Measurements from ENCODE around the gene ADIPOR1. TPM values are rescaled to one million over a fixed set of nuclear protein-coding genes. Genes with fewer than 3 reads are reported as not detected.

ADIPOR1 gene
- total RNA-seq, 4 donors from 2014 or later, result 124 to 190 (median 169) TPM

DNA sequence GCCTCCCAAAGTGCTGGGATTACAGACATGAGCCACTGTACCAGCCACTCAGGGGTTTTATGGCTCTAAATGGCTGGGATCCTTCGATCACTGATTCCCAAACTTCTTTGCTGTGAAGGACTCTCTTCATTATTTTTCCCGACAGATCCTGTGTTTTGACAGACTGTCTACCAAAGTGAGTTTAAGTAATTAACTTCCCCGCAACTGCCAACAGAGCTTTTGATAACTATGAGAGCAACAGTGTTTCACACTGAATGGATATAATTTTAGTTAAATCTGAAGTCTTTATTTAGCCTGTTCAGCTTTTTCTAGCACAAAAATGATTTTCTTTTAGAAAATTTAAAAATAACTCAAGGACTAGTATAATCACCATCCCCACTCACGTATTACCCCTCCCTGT, 56.6 kb downstream of the ADIPOR1 start:
- Histone ChIP-seq H3K27me3 (no peaks in the 10 kb centered on the region), H3K4me3 (no peak overlapping the region), H3K36me3 (peaks cover 69% of the 10 kb centered on the region), H3K9me3 (no peaks in the 10 kb centered on the region), H3K4me1 (no peaks in the 10 kb centered on the region), H3K27ac (no peak overlapping the region)
- TF ChIP-seq, protein P1, sequence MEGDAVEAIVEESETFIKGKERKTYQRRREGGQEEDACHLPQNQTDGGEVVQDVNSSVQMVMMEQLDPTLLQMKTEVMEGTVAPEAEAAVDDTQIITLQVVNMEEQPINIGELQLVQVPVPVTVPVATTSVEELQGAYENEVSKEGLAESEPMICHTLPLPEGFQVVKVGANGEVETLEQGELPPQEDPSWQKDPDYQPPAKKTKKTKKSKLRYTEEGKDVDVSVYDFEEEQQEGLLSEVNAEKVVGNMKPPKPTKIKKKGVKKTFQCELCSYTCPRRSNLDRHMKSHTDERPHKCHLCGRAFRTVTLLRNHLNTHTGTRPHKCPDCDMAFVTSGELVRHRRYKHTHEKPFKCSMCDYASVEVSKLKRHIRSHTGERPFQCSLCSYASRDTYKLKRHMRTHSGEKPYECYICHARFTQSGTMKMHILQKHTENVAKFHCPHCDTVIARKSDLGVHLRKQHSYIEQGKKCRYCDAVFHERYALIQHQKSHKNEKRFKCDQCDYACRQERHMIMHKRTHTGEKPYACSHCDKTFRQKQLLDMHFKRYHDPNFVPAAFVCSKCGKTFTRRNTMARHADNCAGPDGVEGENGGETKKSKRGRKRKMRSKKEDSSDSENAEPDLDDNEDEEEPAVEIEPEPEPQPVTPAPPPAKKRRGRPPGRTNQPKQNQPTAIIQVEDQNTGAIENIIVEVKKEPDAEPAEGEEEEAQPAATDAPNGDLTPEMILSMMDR (IDR thresholded peaks at IDR 0.05), result no peak
- TF ChIP-seq POLR2AphosphoS5 (IDR thresholded peaks at IDR 0.05), result no peak
- no peak for TF ChIP-seq EP300 (IDR thresholded peaks at IDR 0.05)
- TF ChIP-seq POLR2A (IDR thresholded peaks at IDR 0.05), result no peak
- no peak for DNase-seq (ENCODE audit: low spot score in 2 of 2)
- WGBS, result 91% methylated on average over 4 of the region's 4 CpGs

DNA sequence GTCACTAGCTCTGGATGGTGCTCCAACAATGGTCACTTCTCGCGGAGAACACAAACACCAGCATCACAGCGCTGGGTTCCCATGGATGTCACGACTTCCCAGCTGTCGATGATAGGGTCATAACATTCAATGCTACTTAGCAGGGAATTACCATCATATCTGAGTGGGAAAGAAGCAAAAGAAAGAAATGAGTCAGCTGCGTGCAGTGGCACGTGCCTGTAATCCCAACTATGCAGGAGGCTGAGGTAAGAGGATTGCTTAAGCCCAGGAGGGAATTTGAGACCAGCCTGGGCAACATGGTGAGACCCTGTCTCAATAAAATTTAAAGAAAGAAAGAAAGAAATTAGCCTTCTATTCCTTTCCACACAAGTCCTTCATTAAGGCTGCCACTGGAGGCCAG, 65.6 kb downstream of the ADIPOR1 start:
- no peak for TF ChIP-seq POLR2A (IDR thresholded peaks at IDR 0.05)
- no peak for TF ChIP-seq POLR2AphosphoS5 (IDR thresholded peaks at IDR 0.05)
- TF ChIP-seq, protein P1 (IDR thresholded peaks at IDR 0.05), result no peak
- TF ChIP-seq EP300 (IDR thresholded peaks at IDR 0.05), result no peak
- Histone ChIP-seq H3K36me3 (peaks cover 62% of the 10 kb centered on the region), H3K4me3 (no peak overlapping the region), H3K27ac (no peak overlapping the region), H3K27me3 (no peaks in the 10 kb centered on the region), H3K4me1 (peaks cover 14% of the 10 kb centered on the region), H3K9me3 (no peaks in the 10 kb centered on the region)
- DNase-seq (ENCODE audit: low spot score in 2 of 2), result no peak
- 84% methylated on average over 7 of the region's 7 CpGs for WGBS

Other genes with a start within 250 kb of the ADIPOR1 start
- under 1 TPM in 1 of 4 donors, not detected in 3; 0.11 TPM for gene SYT2, start 247.9 kb downstream of the ADIPOR1 start, total RNA-seq
- 100 to 1,000 TPM in 1 of 4 donors, 10 to 100 TPM in 3; 76.1 to 165 (median 89.4) TPM for gene KDM5B, start 149.9 kb downstream of the ADIPOR1 start, total RNA-seq
- 1 to 10 TPM in 3 of 4 donors, not detected in 1; 1.4 to 7.0 (median 3.7) TPM for gene PCAT6, start 147.4 kb downstream of the ADIPOR1 start, total RNA-seq
- gene RABIF, start 69.2 kb downstream of the ADIPOR1 start, total RNA-seq, result 10 to 100 TPM in 3 of 4 donors, 1 to 10 TPM in 1; 5.1 to 11.2 (median 10.6) TPM
- 10 to 100 TPM; 13.4 to 19.6 (median 15.1) TPM for gene KLHL12, start 31.1 kb downstream of the ADIPOR1 start, total RNA-seq
- 100 to 1,000 TPM; 136 to 212 (median 176) TPM for gene CYB5R1, start 8.9 kb upstream of the ADIPOR1 start, total RNA-seq
- 10 to 100 TPM; 62.0 to 95.5 (median 68.6) TPM for gene TMEM183A, start 49.1 kb upstream of the ADIPOR1 start, total RNA-seq
- gene PPFIA4, start 68.2 kb upstream of the ADIPOR1 start, total RNA-seq, result 10 to 100 TPM in 1 of 4 donors, 1 to 10 TPM in 1, under 1 TPM in 2; 0.26 to 38.7 (median 1.5) TPM
- gene MYOG, start 127.7 kb upstream of the ADIPOR1 start, total RNA-seq, result not detected
- gene ADORA1, start 169.4 kb upstream of the ADIPOR1 start, total RNA-seq, result 1 to 10 TPM; 3.4 to 8.2 (median 5.6) TPM
- under 1 TPM in 1 of 4 donors, not detected in 3; 0.26 TPM for gene MYBPH, start 217.5 kb upstream of the ADIPOR1 start, total RNA-seq
- 100 to 1,000 TPM; 100 to 257 (median 128) TPM for gene CHI3L1, start 228.4 kb upstream of the ADIPOR1 start, total RNA-seq

Measured in suprapubic skin (tissue), 4 donors.